ENCODE data around the gene SMC5.

The SMC5 gene

GRCh38 chr9:70352356-70352755 is 93.6 kb downstream of the SMC5 start:
- no peak for DNase-seq (ENCODE audit: low read depth, low spot score)

GRCh38 chr9:70352802-70353201 is 94.0 kb downstream of the SMC5 start:
- H3K27ac ChIP-seq: no peak overlapping the region
- no peak for DNase-seq (ENCODE audit: low read depth, low spot score)

More at GRCh38 chr9:70352356-70352755, 93.6 kb downstream of the SMC5 start:
- no peak overlapping the region for H3K27ac ChIP-seq

GRCh38 chr9:70355801-70356200 is 97.0 kb downstream of the SMC5 start:
- H3K27ac ChIP-seq: no peak overlapping the region
- no peak for DNase-seq (ENCODE audit: low read depth, low spot score)

GRCh38 chr9:70362952-70363351 is 104.2 kb downstream of the SMC5 start:
- no peak overlapping the region for H3K27ac ChIP-seq
- DNase-seq (ENCODE audit: low read depth, low spot score): no peak

- no peak overlapping the region for H3K27ac ChIP-seq
- no peak for DNase-seq (ENCODE audit: low read depth, low spot score)
Observed at GRCh38 chr9:70363760-70364159, 105.0 kb downstream of the SMC5 start.

- no peak for DNase-seq (ENCODE audit: low read depth, low spot score)
- H3K27ac ChIP-seq: no peak overlapping the region
Observed at GRCh38 chr9:70367305-70367930, 108.6 kb downstream of the SMC5 start.

GRCh38 chr9:70374962-70375618 is 116.3 kb downstream of the SMC5 start:
- no peak overlapping the region for H3K27ac ChIP-seq
- no peak for DNase-seq (ENCODE audit: low read depth, low spot score)

GRCh38 chr9:70382046-70382708 is 123.4 kb downstream of the SMC5 start:
- no peak overlapping the region for H3K27ac ChIP-seq
- no peak for DNase-seq (ENCODE audit: low read depth, low spot score)

- DNase-seq (ENCODE audit: low read depth, low spot score): no peak
- H3K27ac ChIP-seq: no peak overlapping the region
Observed at GRCh38 chr9:70382709-70383605, 124.2 kb downstream of the SMC5 start.

- H3K27ac ChIP-seq: no peak overlapping the region
- no peak for DNase-seq (ENCODE audit: low read depth, low spot score)
Observed at GRCh38 chr9:70385426-70385825, 126.6 kb downstream of the SMC5 start.

GRCh38 chr9:70387663-70388062 is 128.9 kb downstream of the SMC5 start:
- no peak for DNase-seq (ENCODE audit: low read depth, low spot score)
- H3K27ac ChIP-seq: no peak overlapping the region

GRCh38 chr9:70389188-70389587 is 130.4 kb downstream of the SMC5 start:
- DNase-seq (ENCODE audit: low read depth, low spot score): no peak
- no peak overlapping the region for H3K27ac ChIP-seq

GRCh38 chr9:70389621-70390266 is 131.0 kb downstream of the SMC5 start:
- no peak for DNase-seq (ENCODE audit: low read depth, low spot score)
- no peak overlapping the region for H3K27ac ChIP-seq

GRCh38 chr9:70390933-70391341 is 132.2 kb downstream of the SMC5 start:
- H3K27ac ChIP-seq: no peak overlapping the region
- DNase-seq (ENCODE audit: low read depth, low spot score): no peak

GRCh38 chr9:70392189-70392588 is 133.4 kb downstream of the SMC5 start:
- no peak for DNase-seq (ENCODE audit: low read depth, low spot score)
- no peak overlapping the region for H3K27ac ChIP-seq

GRCh38 chr9:70392850-70393249 is 134.1 kb downstream of the SMC5 start:
- H3K27ac ChIP-seq: no peak overlapping the region
- no peak for DNase-seq (ENCODE audit: low read depth, low spot score)

- no peak for DNase-seq (ENCODE audit: low read depth, low spot score)
- H3K27ac ChIP-seq: no peak overlapping the region
Observed at GRCh38 chr9:70395652-70396051, 136.9 kb downstream of the SMC5 start.

- no peak for DNase-seq (ENCODE audit: low read depth, low spot score)
- H3K27ac ChIP-seq: no peak overlapping the region
Observed at GRCh38 chr9:70398145-70398556, 139.4 kb downstream of the SMC5 start.

- no peak overlapping the region for H3K27ac ChIP-seq
- DNase-seq (ENCODE audit: low read depth, low spot score): no peak
Observed at GRCh38 chr9:70399141-70399540, 140.4 kb downstream of the SMC5 start.
